HL-60 (cell line): ENCODE data around the gene NEAT1.

Experiments
- CTCF ChIP-seq: IDR thresholded peaks from one replicate; pipeline ENCODE4 v1.5.1; 2011; ENCODE audit warnings: low read length, control low read depth, inconsistent platforms; ENCODE audit not compliant: insufficient read depth
- GABPA ChIP-seq: IDR thresholded peaks from 2 replicates; pipeline ENCODE4 v1.6.1; 2012; ENCODE audit warnings: low read depth
- POLR2AphosphoS5 ChIP-seq: IDR thresholded peaks from 2 replicates; pipeline ENCODE4 v1.6.1; 2012; ENCODE audit warnings: low read depth
- REST ChIP-seq: IDR thresholded peaks from 2 replicates; pipeline ENCODE4 v1.6.1; 2012; ENCODE audit warnings: low read depth; ENCODE audit not compliant: insufficient replicate concordance

- TF ChIP-seq CTCF (no peak), GABPA (no peak), REST (no peak), POLR2AphosphoS5 (no peak)
Measured at GRCh38 chr11:65432100-65432650, 9.6 kb downstream of the NEAT1 start.
